A549 (cell line): Measurements from ENCODE around the gene FBXO34. TPM values are rescaled to one million over a fixed set of nuclear protein-coding genes. Genes with fewer than 3 reads are reported as not detected.
A peak's percentile ranks its signal among the peaks of the same experiment; 100 is the strongest.

Source experiments
- ATAC-seq, 2 experiments: fragments of 200-7000 bp in 1 of 2; fragments of >200 bp in 1 of 2; cut with Nextera tagmentation in 1 of 2; cut with Tn5 transposase in 1 of 2; 3 replicates each; pipeline versions ENCODE4 v1.8.0 to v1.9.1; 2018 to 2020; ENCODE audit warnings: mild to moderate bottlenecking in 1 of 2, moderate library complexity in 1 of 2
- CTCF ChIA-PET: fragments of 300-600 bp; sonication (Branson Sonifier 250); formaldehyde crosslinking; extraction: SDS; loops from one replicate; lab custom pipeline; 2021; ENCODE audit warnings: antibody characterized with exemption, inconsistent platforms; lab: Yijun Ruan, JAX
- POLR2A ChIA-PET: fragments of 350-600 bp; formaldehyde crosslinking; extraction: SDS; loops from one replicate; lab custom pipeline; 2021; ENCODE audit warnings: antibody characterized with exemption, inconsistent platforms; lab: Yijun Ruan, JAX
- DNase-seq, 2 experiments: peaks; one replicate each; pipeline versions ENCODE4 v3.0.0 to v3.0.0-alpha.2; 2011 to 2016; ENCODE audit warnings: low read depth in 1 of 2, low spot score in 1 of 2
- FAIRE-seq: peaks from 2 replicates; lab custom pipeline; 2011; peaks lifted over from hg19 to GRCh38; lab: Jason Lieb, UNC
- H3K27ac ChIP-seq, 2 experiments: fragments of >200 bp; sonication (Bioruptor Twin); formaldehyde crosslinking; 3 replicates each; pipeline ENCODE4 v1.5.1; 2016 to 2017
- H3K4me1 ChIP-seq: fragments of >200 bp; sonication (Bioruptor Twin); formaldehyde crosslinking; 3 replicates; pipeline ENCODE4 v1.6.1; 2016
- H3K4me2 ChIP-seq: fragments of >200 bp; sonication (Bioruptor Twin); formaldehyde crosslinking; 3 replicates; pipeline ENCODE4 v1.6.1; 2016
- H3K4me3 ChIP-seq: fragments of >200 bp; sonication (Bioruptor Twin); formaldehyde crosslinking; 3 replicates; pipeline ENCODE4 v1.5.1; 2016
- H3K9me3 ChIP-seq: fragments of >200 bp; sonication (Bioruptor Twin); formaldehyde crosslinking; 3 replicates; pipeline ENCODE4 v1.6.1; 2016
- BCL3 ChIP-seq: fragments of >200 bp; sonication (Bioruptor Twin); formaldehyde crosslinking; IDR thresholded peaks from 3 replicates; pipeline ENCODE4 v1.6.1; 2016
- CEBPB ChIP-seq, 2 experiments: fragments of >200 bp in 1 of 2; sonication (Bioruptor Twin) in 1 of 2; formaldehyde crosslinking in 1 of 2; IDR thresholded peaks; 2 replicates each; pipeline ENCODE4 v1.6.1; 2012 to 2016
- CTCF ChIP-seq: fragments of >200 bp; sonication (Bioruptor Twin); formaldehyde crosslinking; IDR thresholded peaks from 3 replicates; pipeline ENCODE4 v1.5.1; 2016
- EP300 ChIP-seq, 2 experiments: fragments of >200 bp; sonication (Bioruptor Twin); formaldehyde crosslinking; IDR thresholded peaks; 2 replicates in 1 of 2; 3 replicates in 1 of 2; pipeline ENCODE4 v1.6.1; 2016 to 2017
- FOSB ChIP-seq: fragments of 250-450 bp; sonication (Bioruptor Pico); IDR thresholded peaks from 2 replicates; pipeline ENCODE4 v1.5.0; 2020; ENCODE audit warnings: mild to moderate bottlenecking, moderate library complexity
- FOSL2 ChIP-seq, 2 experiments: fragments of 450-650 bp in 1 of 2; fragments of >200 bp in 1 of 2; sonication (Bioruptor Twin) in 1 of 2; formaldehyde crosslinking; IDR thresholded peaks; 2 replicates each; pipeline versions ENCODE4 v1.5.0 to v1.6.1; 2016 to 2020; ENCODE audit warnings: mild to moderate bottlenecking in 1 of 2, moderate library complexity in 1 of 2
- HDAC2 ChIP-seq: fragments of 200-600 bp; sonication (generic); IDR thresholded peaks from 2 replicates; pipeline ENCODE4 v1.6.1; 2016
- HEYL ChIP-seq: fragments of 250-450 bp; sonication (Bioruptor Pico); IDR thresholded peaks from 2 replicates; pipeline ENCODE4 v1.8.0; 2021; ENCODE audit warnings: mild to moderate bottlenecking, moderate library complexity
- HOXB13 ChIP-seq: fragments of 250-450 bp; sonication (Bioruptor Pico); IDR thresholded peaks from 2 replicates; pipeline ENCODE4 v1.5.0; 2020; ENCODE audit warnings: low read depth, mild to moderate bottlenecking, moderate library complexity
- JUN ChIP-seq, 2 experiments: fragments of >200 bp; sonication (Bioruptor Twin); formaldehyde crosslinking; IDR thresholded peaks; 2 replicates in 1 of 2; 3 replicates in 1 of 2; pipeline ENCODE4 v1.6.1; 2016 to 2017
- MYC ChIP-seq: IDR thresholded peaks from 2 replicates; pipeline ENCODE4 v1.6.1; 2012; ENCODE audit warnings: mild to moderate bottlenecking, inconsistent platforms, low read length, improper control_type of control experiment, borderline replicate concordance
- POLR2A ChIP-seq: IDR thresholded peaks from 2 replicates; pipeline ENCODE4 v1.6.1; 2012; ENCODE audit warnings: mild to moderate bottlenecking, low read length
- RAD21 ChIP-seq, 2 experiments: fragments of >200 bp in 1 of 2; sonication (Bioruptor Twin) in 1 of 2; formaldehyde crosslinking in 1 of 2; IDR thresholded peaks in 1 of 2; conservative IDR thresholded peaks in 1 of 2; 2 replicates in 1 of 2; 3 replicates in 1 of 2; pipeline ENCODE4 v1.6.1; 2012 to 2018; ENCODE audit warnings: inconsistent platforms in 1 of 2
- RCOR1 ChIP-seq: fragments of 150-350 bp; IDR thresholded peaks from 2 replicates; pipeline ENCODE4 v1.6.1; 2014; ENCODE audit warnings: antibody characterized with exemption, low read length, low read depth
- RFX5 ChIP-seq: fragments of 450-650 bp; IDR thresholded peaks from 2 replicates; pipeline ENCODE4 v1.7.1; 2014; ENCODE audit warnings: antibody characterized with exemption, mild to moderate bottlenecking, moderate library complexity
- SMC3 ChIP-seq: fragments of >200 bp; sonication (Bioruptor Twin); formaldehyde crosslinking; IDR thresholded peaks from 3 replicates; pipeline ENCODE4 v1.6.1; 2018; ENCODE audit warnings: inconsistent platforms
- ZC3H11A ChIP-seq: fragments of 450-650 bp; IDR thresholded peaks from 2 replicates; pipeline ENCODE4 v1.6.1; 2014; ENCODE audit warnings: antibody characterized with exemption, mild to moderate bottlenecking
- ZSCAN20 ChIP-seq: fragments of 250-450 bp; sonication (Bioruptor Pico); IDR thresholded peaks from 2 replicates; pipeline ENCODE4 v1.8.0; 2022; ENCODE audit warnings: mild to moderate bottlenecking, moderate library complexity
- WGBS: methylation state at CpG from one replicate; pipeline ENCODE4 v1.1.6; 2017; ENCODE audit errors: missing lambda C conversion rate; 5-methylcytosine and 5-hydroxymethylcytosine counted together
- polyA plus RNA-seq, 4 experiments: library from polyadenylated mRNA; depleted of rRNA in 3 of 4; stranded (reverse); fragments of >200 nt; fragmentation: RNase III in 1 of 4; extraction: RNeasy Plus Mini Kit Qiagen cat#74134 plus additional on column Dnase treatment in 1 of 4; gene quantifications; 2 replicates in 3 of 4; 3 replicates in 1 of 4; pipeline ENCODE4 v1.2.3, GENCODE V29; 2011 to 2017
- TF ChIP-seq, protein P1 (sequence below): IDR thresholded peaks from 2 replicates; pipeline ENCODE4 v1.6.1; 2012
- TF ChIP-seq, protein P2 (sequence below): IDR thresholded peaks from 2 replicates; pipeline ENCODE4 v1.6.1; 2012; ENCODE audit warnings: low read depth, borderline replicate concordance

FBXO34 gene
- polyA plus RNA-seq, 2 of the 4 experiments (the other 2 are of a cell fraction): 15.4 to 28.0 TPM

DNA sequence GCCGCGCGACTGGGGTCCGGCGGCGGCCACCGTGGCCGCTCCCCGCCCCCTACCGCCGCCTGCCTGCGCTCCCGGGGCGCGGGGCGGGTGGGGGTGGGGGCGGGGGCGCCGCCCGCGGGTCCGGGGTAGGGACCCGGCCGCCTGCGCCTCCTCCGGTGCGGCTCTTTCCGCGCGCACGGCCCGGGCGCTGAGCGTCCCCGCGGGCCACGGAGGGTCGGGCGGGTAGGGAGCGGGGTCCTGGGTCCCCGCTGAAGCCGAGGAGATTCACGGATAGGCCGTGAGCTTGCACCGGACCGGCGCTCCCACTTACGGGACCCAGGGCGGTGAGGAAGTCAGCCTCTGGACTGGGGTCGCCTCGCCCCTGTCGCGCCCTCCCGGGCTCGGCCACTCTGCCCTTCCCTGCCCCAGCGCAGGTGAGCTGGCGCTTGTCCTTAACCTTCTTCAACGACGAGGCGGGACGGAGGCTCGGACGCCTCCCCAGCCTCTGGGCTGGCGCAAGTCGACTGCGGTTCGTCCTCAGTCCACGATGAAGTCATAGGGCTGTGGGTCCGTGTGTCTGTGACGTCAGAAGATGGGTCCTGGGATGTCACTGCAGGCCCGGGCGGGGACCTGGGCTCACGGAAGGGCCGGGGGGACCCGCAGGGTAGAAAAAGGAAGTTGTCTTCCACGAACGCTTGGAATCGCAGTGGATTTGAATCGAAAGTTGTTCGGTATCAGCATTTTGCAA, 514 bp downstream of the FBXO34 start:
- FAIRE-seq (no peak), ATAC-seq (peak; percentile 74 to 86), DNase-seq (peak; percentile 90 to 98)
- H3K4me3 ChIP-seq: peak overlapping the region; percentile 92
- ChIA-PET CTCF (interaction anchor here (0.6 to 3.6 kb wide), 15 partner anchors 11 to 237 kb away, joined by 3 to 59 read pairs (median 5); partner anchors contain the start of gene ATG14), POLR2A (interaction anchor here (0.7 kb wide), 1 partner anchor 594 kb away, joined by 9 read pairs; no protein-coding TSS in a partner anchor)
- H3K4me2 ChIP-seq: peak overlapping the region; percentile 81
- no peaks in the 10 kb centered on the region for H3K9me3 ChIP-seq
- H3K4me1 ChIP-seq: peaks cover 29% of the 10 kb centered on the region; the same call in 2 of the 3 replicates
- WGBS: 1% methylated on average over 30 of the region's 80 CpGs
- no peak for TF ChIP-seq FOSL2 (IDR thresholded peaks at IDR 0.05)
- TF ChIP-seq FOSL2 (CRISPR knock-in tag; IDR thresholded peaks at IDR 0.05): no peak; the same call in 1 of the 2 replicates
- no peak for TF ChIP-seq RFX5
- no peak for TF ChIP-seq EP300 (IDR thresholded peaks at IDR 0.05)
- no peak for TF ChIP-seq HEYL
- TF ChIP-seq MYC: peak; percentile 29; the same call in 1 of the 2 replicates
- TF ChIP-seq ZC3H11A: no peak
- no peak for TF ChIP-seq ZSCAN20 (CRISPR knock-in tag)
- peak; percentile 38; the same call in 1 of the 3 replicates for TF ChIP-seq BCL3
- peak in 1 of 2 experiments; percentile 61; a peak in 3 of 5 replicates for TF ChIP-seq JUN (IDR thresholded peaks at IDR 0.05)
- TF ChIP-seq RAD21 (conservative IDR thresholded peaks at IDR 0.05 in 1 of 2, IDR thresholded peaks at IDR 0.05 in 1 of 2): no peak
- TF ChIP-seq, protein P1, sequence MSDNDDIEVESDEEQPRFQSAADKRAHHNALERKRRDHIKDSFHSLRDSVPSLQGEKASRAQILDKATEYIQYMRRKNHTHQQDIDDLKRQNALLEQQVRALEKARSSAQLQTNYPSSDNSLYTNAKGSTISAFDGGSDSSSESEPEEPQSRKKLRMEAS: 0 out of 2 replicates have a peak, but pooled peaks have one; percentile 29
- no peak for TF ChIP-seq HDAC2
- peak; percentile 42; the same call in 1 of the 2 replicates for TF ChIP-seq POLR2A
- no peak for TF ChIP-seq FOSB (CRISPR knock-in tag)
- H3K27ac ChIP-seq: peak overlapping the region; percentile 90 to 94

GRCh38 chr14:55272387-55272786, 1.2 kb downstream of the FBXO34 start:
- TF ChIP-seq, protein P2, sequence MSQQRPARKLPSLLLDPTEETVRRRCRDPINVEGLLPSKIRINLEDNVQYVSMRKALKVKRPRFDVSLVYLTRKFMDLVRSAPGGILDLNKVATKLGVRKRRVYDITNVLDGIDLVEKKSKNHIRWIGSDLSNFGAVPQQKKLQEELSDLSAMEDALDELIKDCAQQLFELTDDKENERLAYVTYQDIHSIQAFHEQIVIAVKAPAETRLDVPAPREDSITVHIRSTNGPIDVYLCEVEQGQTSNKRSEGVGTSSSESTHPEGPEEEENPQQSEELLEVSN: no peak
- no peak for TF ChIP-seq CTCF
- no peak for TF ChIP-seq HOXB13
- no peak for TF ChIP-seq SMC3
- TF ChIP-seq JUN (IDR thresholded peaks at IDR 0.05): no peak
- TF ChIP-seq RCOR1: no peak
- TF ChIP-seq CEBPB (IDR thresholded peaks at IDR 0.05): no peak
- TF ChIP-seq, all 56 proteins: peak for 0
- no peaks in the 10 kb centered on the region for H3K9me3 ChIP-seq
- 2% methylated on average over 1 of the region's 1 CpG for WGBS
- ATAC-seq (no peak), DNase-seq (no peak), FAIRE-seq (no peak)
- peak overlapping the region; percentile 81 for H3K4me2 ChIP-seq
- ChIA-PET POLR2A (interaction anchor here (0.7 kb wide), 1 partner anchor 595 kb away, joined by 9 read pairs; no protein-coding TSS in a partner anchor), CTCF (interaction anchor here (0.6 to 3.6 kb wide), 7 partner anchors 10 to 1201 kb away, joined by 3 to 59 read pairs (median 4); no protein-coding TSS in a partner anchor)
- H3K27ac ChIP-seq: peak overlapping the region; percentile 90 to 94
- peak overlapping the region; percentile 92 for H3K4me3 ChIP-seq
- H3K4me1 ChIP-seq: peaks cover 29% of the 10 kb centered on the region; the same call in 2 of the 3 replicates
